HCT116 (cell line): ENCODE measurements around the gene LPA. TPM values are rescaled to one million over a fixed set of nuclear protein-coding genes. Genes with fewer than 3 reads are reported as not detected.

ENCODE experiments used
- ATAC-seq: fragments of 200-7000 bp; cut with Tn5 transposase; 2 replicates; pipeline ENCODE4 v1.9.1; 2020; ENCODE audit warnings: mild to moderate bottlenecking, moderate library complexity
- BruUV-seq: library from RNA; stranded (reverse); fragments of 400-500 nt; replicated peaks from 2 replicates; lab custom pipeline; 2021; lab: Mats Ljungman, UMichigan
- CTCF ChIA-PET: fragments of 300-600 bp; sonication (Branson Sonifier 250); formaldehyde crosslinking; loops from one replicate; lab custom pipeline; 2021; ENCODE audit warnings: antibody characterized with exemption; lab: Charles Lee
- POLR2A ChIA-PET: fragments of 300-600, 350-600 bp; sonication (Branson Sonifier 250); formaldehyde crosslinking; loops from one replicate; lab custom pipeline; 2021; ENCODE audit warnings: antibody characterized with exemption; lab: Charles Lee
- RAD21 ChIA-PET, 2 experiments: fragments of 300-600 bp; sonication (Branson Sonifier 250); formaldehyde crosslinking; loops; one replicate each; lab custom pipeline; 2023; ENCODE audit warnings: low total read pairs in 2 of 2; ENCODE audit not compliant: uncharacterized antibody in 2 of 2, unreplicated experiment in 2 of 2, low non-redundant PET in 1 of 2; lab: Charles Lee
- DNase-seq: peaks from one replicate; pipeline ENCODE4 v3.0.0-alpha.2; 2010; ENCODE audit warnings: low read depth, low spot score
- H2AFZ ChIP-seq: fragments of 200-600 bp; shearing (Covaris generic), sonication (generic); 2 replicates; pipeline ENCODE4 v1.6.1; 2017; ENCODE audit warnings: low read depth, mixed run types, mixed read lengths, antibody characterized with exemption, low read length; ENCODE audit not compliant: poor library complexity, severe bottlenecking
- H3K27ac ChIP-seq: 2 replicates; pipeline ENCODE4 v1.5.1; 2012; ENCODE audit warnings: low read depth, low read length
- H3K27me3 ChIP-seq: fragments of 200-600 bp; sonication (generic); 2 replicates; pipeline ENCODE4 v1.6.1; 2016; ENCODE audit warnings: mixed run types, low read length, mixed read lengths; ENCODE audit not compliant: insufficient read depth
- H3K36me3 ChIP-seq, 2 experiments: fragments of 200-500 bp in 1 of 2; fragments of 200-600 bp in 1 of 2; sonication (Bioruptor generic) in 1 of 2; sonication (generic) in 1 of 2; 2 replicates each; pipeline versions ENCODE4 v1.5.1 to v1.6.1; 2014 to 2016; ENCODE audit warnings: low read length in 2 of 2, inconsistent platforms in 1 of 2, mixed read lengths in 1 of 2, mixed run types in 1 of 2; ENCODE audit not compliant: insufficient read depth in 2 of 2, control insufficient read depth in 1 of 2
- H3K4me1 ChIP-seq, 2 experiments: fragments of 200-600 bp in 1 of 2; sonication (generic) in 1 of 2; 2 replicates each; pipeline versions ENCODE4 v1.5.1 to v1.6.1; 2012 to 2017; ENCODE audit warnings: low read length in 2 of 2, inconsistent platforms in 1 of 2, mild to moderate bottlenecking in 1 of 2, mixed read lengths in 1 of 2, mixed run types in 1 of 2, moderate library complexity in 1 of 2; ENCODE audit not compliant: insufficient read depth in 2 of 2, control insufficient read depth in 1 of 2
- H3K4me2 ChIP-seq: fragments of 200-600 bp; sonication (generic); 2 replicates; pipeline ENCODE4 v1.6.1; 2017; ENCODE audit warnings: mixed run types, low read length, mixed read lengths
- H3K4me3 ChIP-seq, 2 experiments: fragments of 200-600 bp in 1 of 2; sonication (generic) in 1 of 2; replicated peaks in 1 of 2; 2 replicates each; pipeline ENCODE4 v1.5.1; 2011 to 2016; ENCODE audit warnings: low read length in 2 of 2, control low read depth in 1 of 2, low read depth in 1 of 2, mild to moderate bottlenecking in 1 of 2, mixed read lengths in 1 of 2, mixed run types in 1 of 2
- H3K79me2 ChIP-seq: fragments of 200-600 bp; sonication (generic); 2 replicates; pipeline ENCODE4 v1.6.1; 2017; ENCODE audit warnings: mild to moderate bottlenecking, mixed run types, low read length, moderate library complexity, mixed read lengths; ENCODE audit not compliant: insufficient read depth
- H3K9ac ChIP-seq: fragments of 200-600 bp; sonication (generic); 2 replicates; pipeline ENCODE4 v1.6.1; 2016; ENCODE audit warnings: low read length, mixed read lengths
- H3K9me2 ChIP-seq: fragments of 200-600 bp; sonication (generic), shearing (Covaris generic); 2 replicates; pipeline ENCODE4 v1.6.1; 2017; ENCODE audit warnings: mixed run types, mild to moderate bottlenecking, moderate library complexity; ENCODE audit not compliant: insufficient read depth
- H3K9me3 ChIP-seq, 2 experiments: fragments of 200-500 bp in 1 of 2; fragments of 200-600 bp in 1 of 2; sonication (Bioruptor generic) in 1 of 2; sonication (generic) in 1 of 2; 2 replicates each; pipeline ENCODE4 v1.6.1; 2014 to 2017; ENCODE audit warnings: low read length in 2 of 2, mixed read lengths in 2 of 2, inconsistent platforms in 1 of 2, low read depth in 1 of 2, mild to moderate bottlenecking in 1 of 2, mixed run types in 1 of 2, moderate library complexity in 1 of 2; ENCODE audit not compliant: control insufficient read depth in 1 of 2, insufficient read depth in 1 of 2
- H4K20me1 ChIP-seq: fragments of 200-600 bp; sonication (generic), shearing (Covaris generic); 2 replicates; pipeline ENCODE4 v1.6.1; 2017; ENCODE audit warnings: mixed run types, mild to moderate bottlenecking, moderate library complexity; ENCODE audit not compliant: insufficient read depth
- CBX3 ChIP-seq: IDR thresholded peaks from 2 replicates; pipeline ENCODE4 v1.6.1; 2012; ENCODE audit warnings: low read depth
- CEBPB ChIP-seq: IDR thresholded peaks from 2 replicates; pipeline ENCODE4 v1.6.1; 2012; ENCODE audit warnings: low read depth
- EZH2phosphoT487 ChIP-seq: fragments of 200-600 bp; IDR thresholded peaks from 2 replicates; pipeline ENCODE4 v1.6.1; 2018; ENCODE audit warnings: antibody characterized with exemption, borderline replicate concordance
- FOSL1 ChIP-seq: IDR thresholded peaks from 2 replicates; pipeline ENCODE4 v1.6.1; 2012; ENCODE audit warnings: low read depth
- POLR2A ChIP-seq: IDR thresholded peaks from 2 replicates; pipeline ENCODE4 v1.7.0; 2011; ENCODE audit warnings: borderline replicate concordance; ENCODE audit not compliant: insufficient read depth, insufficient read length; ENCODE audit errors: extremely low read depth
- POLR2AphosphoS5 ChIP-seq: IDR thresholded peaks from 2 replicates; pipeline ENCODE4 v1.6.1; 2011; ENCODE audit warnings: mild to moderate bottlenecking, low read depth, low read length, moderate library complexity
- RAD21 ChIP-seq: IDR thresholded peaks from 2 replicates; pipeline ENCODE4 v1.6.1; 2012; ENCODE audit warnings: low read depth, mild to moderate bottlenecking
- SIN3A ChIP-seq: IDR thresholded peaks from 2 replicates; pipeline ENCODE4 v1.6.1; 2012; ENCODE audit warnings: low read depth
- SP1 ChIP-seq: IDR thresholded peaks from 2 replicates; pipeline ENCODE4 v1.6.1; 2012; ENCODE audit warnings: low read depth
- SRF ChIP-seq: IDR thresholded peaks from 2 replicates; pipeline ENCODE4 v1.6.1; 2012; ENCODE audit warnings: low read depth
- TCF7L2 ChIP-seq: IDR thresholded peaks from 2 replicates; pipeline ENCODE4 v1.7.0; 2011; ENCODE audit warnings: borderline replicate concordance, inconsistent platforms; ENCODE audit not compliant: insufficient read depth, insufficient read length; ENCODE audit errors: extremely low read depth
- YY1 ChIP-seq: IDR thresholded peaks from 2 replicates; pipeline ENCODE4 v1.6.1; 2011; ENCODE audit warnings: low read length, low read depth, moderate library complexity, mild to moderate bottlenecking; ENCODE audit not compliant: insufficient replicate concordance; ENCODE audit errors: extremely low read depth
- ZNF274 ChIP-seq: fragments of 200-500 bp; sonication (Bioruptor generic); IDR thresholded peaks from 2 replicates; pipeline ENCODE4 v1.6.1; 2014; ENCODE audit warnings: mild to moderate bottlenecking, low read depth, low read length, inconsistent platforms
- intact Hi-C: fragments of 100-400 bp; cut with micrococcal nuclease; formaldehyde crosslinking; loops from 2 replicates; pipeline ENCODE4 v1.10.0; 2022
- total RNA-seq: library from RNA; stranded (reverse); gene quantifications from one replicate; pipeline ENCODE4 v1.2.1, GENCODE V29; 2021; ENCODE audit not compliant: unreplicated experiment
- TF ChIP-seq, protein P1 (sequence below): IDR thresholded peaks from 2 replicates; pipeline ENCODE4 v1.6.1; 2012
- TF ChIP-seq, protein P2 (sequence below): IDR thresholded peaks from 2 replicates; pipeline ENCODE4 v1.6.1; 2012
- TF ChIP-seq, protein P3 (sequence below): IDR thresholded peaks from 2 replicates; pipeline ENCODE4 v1.6.1; 2012; ENCODE audit warnings: low read depth

Gene LPA
- total RNA-seq, 1 experiment from 2014 or later = not detected

DNA sequence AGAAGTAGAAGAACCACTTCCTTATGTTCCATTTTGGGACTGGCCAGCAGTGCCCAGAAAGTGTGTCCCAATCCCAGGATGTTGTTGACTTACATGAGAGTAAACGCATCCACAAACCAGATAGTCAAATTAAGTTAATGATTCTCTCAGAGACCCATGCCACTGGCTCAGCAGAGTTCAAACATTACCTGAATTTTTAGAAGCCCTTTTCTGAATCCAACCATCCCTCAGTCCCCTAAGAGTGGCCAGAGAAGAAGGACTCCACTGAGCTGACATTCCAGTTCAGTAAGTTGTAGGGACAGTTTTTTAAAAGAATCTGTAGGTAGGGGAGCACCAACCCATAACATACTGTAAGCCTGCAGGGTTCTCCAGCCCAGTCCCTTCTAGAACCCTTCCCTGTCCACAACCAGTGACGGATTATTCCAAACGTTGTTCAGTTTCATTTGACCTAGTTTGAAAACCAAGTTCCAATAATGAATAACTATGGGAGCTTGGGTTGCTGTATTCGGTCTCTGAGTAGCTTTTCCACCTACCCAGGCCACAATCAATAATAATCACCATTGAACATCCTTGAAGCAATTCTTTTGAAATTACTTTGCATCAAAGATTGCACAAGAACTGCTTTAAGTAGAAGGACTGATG lies 153.0 kb downstream of the LPA start:
- H3K36me3 ChIP-seq = no peaks in the 10 kb centered on the region
- DNase-seq = no peak
- POLR2A ChIA-PET = no interaction called here
- H4K20me1 ChIP-seq = no peaks in the 10 kb centered on the region
- TF ChIP-seq SP1 (no peak), ZNF274 (no peak), POLR2AphosphoS5 (no peak), CEBPB (no peak), TCF7L2 (no peak), YY1 (no peak), SIN3A (no peak), EZH2phosphoT487 (no peak), FOSL1 (no peak), RAD21 (no peak), SRF (no peak), CBX3 (no peak), POLR2A (no peak)
- TF ChIP-seq, protein P1, sequence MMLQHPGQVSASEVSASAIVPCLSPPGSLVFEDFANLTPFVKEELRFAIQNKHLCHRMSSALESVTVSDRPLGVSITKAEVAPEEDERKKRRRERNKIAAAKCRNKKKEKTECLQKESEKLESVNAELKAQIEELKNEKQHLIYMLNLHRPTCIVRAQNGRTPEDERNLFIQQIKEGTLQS = no peak
- TF ChIP-seq, protein P2, sequence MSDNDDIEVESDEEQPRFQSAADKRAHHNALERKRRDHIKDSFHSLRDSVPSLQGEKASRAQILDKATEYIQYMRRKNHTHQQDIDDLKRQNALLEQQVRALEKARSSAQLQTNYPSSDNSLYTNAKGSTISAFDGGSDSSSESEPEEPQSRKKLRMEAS = no peak
- TF ChIP-seq, protein P3, sequence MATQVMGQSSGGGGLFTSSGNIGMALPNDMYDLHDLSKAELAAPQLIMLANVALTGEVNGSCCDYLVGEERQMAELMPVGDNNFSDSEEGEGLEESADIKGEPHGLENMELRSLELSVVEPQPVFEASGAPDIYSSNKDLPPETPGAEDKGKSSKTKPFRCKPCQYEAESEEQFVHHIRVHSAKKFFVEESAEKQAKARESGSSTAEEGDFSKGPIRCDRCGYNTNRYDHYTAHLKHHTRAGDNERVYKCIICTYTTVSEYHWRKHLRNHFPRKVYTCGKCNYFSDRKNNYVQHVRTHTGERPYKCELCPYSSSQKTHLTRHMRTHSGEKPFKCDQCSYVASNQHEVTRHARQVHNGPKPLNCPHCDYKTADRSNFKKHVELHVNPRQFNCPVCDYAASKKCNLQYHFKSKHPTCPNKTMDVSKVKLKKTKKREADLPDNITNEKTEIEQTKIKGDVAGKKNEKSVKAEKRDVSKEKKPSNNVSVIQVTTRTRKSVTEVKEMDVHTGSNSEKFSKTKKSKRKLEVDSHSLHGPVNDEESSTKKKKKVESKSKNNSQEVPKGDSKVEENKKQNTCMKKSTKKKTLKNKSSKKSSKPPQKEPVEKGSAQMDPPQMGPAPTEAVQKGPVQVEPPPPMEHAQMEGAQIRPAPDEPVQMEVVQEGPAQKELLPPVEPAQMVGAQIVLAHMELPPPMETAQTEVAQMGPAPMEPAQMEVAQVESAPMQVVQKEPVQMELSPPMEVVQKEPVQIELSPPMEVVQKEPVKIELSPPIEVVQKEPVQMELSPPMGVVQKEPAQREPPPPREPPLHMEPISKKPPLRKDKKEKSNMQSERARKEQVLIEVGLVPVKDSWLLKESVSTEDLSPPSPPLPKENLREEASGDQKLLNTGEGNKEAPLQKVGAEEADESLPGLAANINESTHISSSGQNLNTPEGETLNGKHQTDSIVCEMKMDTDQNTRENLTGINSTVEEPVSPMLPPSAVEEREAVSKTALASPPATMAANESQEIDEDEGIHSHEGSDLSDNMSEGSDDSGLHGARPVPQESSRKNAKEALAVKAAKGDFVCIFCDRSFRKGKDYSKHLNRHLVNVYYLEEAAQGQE = no peak
- no peak overlapping the region for H3K27ac ChIP-seq
- no peaks in the 10 kb centered on the region for H3K9me2 ChIP-seq
- no peaks in the 10 kb centered on the region for H3K27me3 ChIP-seq
- no peak overlapping the region for H3K9ac ChIP-seq
- no peak for ATAC-seq
- BruUV-seq = no TSS peak
- H3K4me3 ChIP-seq = no peak overlapping the region
- CTCF ChIA-PET = no interaction called here
- no peaks in the 10 kb centered on the region for H3K79me2 ChIP-seq
- intact Hi-C loops = no loop called here
- no peaks in the 10 kb centered on the region for H3K4me1 ChIP-seq
- H2AFZ ChIP-seq = no peak overlapping the region
- H3K4me2 ChIP-seq = no peak overlapping the region
- no peaks in the 10 kb centered on the region for H3K9me3 ChIP-seq
- RAD21 ChIA-PET = no interaction called here
